ENCODE results near the gene STAG1.
"Not testable (repeated sequence)": the region's sequence is repeated elsewhere in the genome, so short reads cannot be mapped to it uniquely, and the experiment has no call there.

STAG1 gene

DNA sequence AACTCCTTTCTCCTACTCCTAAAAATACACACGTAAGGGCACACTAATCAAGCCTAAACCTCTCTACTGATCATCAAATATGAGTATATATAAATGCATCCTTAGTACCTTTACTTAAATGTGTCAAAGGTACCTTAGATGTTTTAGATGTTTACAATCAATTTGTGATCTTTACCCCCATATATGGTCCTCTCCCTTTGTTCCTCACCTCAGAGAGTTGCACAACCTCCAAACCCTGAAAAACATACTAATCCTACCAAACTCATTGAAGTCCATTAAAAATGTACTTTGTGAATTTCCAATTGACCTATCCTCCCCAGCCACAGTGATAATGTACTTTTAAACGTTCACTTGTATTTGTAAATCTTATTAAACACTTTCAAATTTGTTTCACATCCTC is 249.1 kb downstream of the STAG1 start:
- no peak for DNase-seq (ENCODE audit: low read depth)

DNA sequence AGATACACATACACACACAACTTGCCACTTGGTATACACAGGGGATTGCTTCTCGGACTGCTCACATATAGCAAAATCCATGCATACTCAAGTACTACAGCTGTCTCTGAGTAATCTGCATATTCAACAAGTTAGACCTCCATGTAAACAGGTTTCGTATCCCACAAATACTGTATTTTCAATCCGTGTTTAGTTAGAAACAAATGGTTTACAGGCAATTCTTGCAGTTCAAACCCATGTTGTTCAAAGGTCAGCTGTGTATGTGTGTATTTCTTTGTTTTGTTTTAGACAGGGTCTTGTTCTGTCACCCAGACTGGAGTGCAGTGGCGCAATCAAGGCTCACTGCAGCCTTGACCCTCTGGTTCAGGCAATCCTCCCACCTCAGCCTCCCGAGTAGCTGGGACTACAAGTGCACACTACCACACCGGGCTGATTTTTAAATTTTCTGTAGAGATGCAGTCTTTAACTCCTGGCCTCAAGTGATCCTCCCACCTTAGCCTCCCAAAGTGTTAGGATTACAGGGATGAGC is 253.2 kb downstream of the STAG1 start:
- DNase-seq (ENCODE audit: low read depth), result no peak

DNA sequence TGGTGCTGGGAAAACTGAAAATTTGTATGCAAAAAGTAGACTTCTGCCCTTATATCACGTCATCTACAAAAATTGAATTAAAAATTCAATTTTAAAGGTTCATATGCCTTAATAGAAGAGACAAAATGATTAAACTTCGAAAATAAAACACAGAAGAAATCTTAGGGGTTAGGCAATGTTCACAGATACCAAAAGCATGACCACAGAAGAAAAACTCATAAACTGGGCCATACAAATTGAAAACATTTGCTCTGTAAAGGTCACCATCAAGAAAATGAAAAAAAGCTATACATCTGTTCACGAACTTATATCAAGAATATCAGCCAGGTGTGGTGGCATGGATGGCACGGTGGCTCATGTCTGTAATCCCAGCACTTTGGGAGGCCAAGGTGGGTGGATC is 257.0 kb downstream of the STAG1 start:
- no peak for DNase-seq (ENCODE audit: low read depth)

DNA sequence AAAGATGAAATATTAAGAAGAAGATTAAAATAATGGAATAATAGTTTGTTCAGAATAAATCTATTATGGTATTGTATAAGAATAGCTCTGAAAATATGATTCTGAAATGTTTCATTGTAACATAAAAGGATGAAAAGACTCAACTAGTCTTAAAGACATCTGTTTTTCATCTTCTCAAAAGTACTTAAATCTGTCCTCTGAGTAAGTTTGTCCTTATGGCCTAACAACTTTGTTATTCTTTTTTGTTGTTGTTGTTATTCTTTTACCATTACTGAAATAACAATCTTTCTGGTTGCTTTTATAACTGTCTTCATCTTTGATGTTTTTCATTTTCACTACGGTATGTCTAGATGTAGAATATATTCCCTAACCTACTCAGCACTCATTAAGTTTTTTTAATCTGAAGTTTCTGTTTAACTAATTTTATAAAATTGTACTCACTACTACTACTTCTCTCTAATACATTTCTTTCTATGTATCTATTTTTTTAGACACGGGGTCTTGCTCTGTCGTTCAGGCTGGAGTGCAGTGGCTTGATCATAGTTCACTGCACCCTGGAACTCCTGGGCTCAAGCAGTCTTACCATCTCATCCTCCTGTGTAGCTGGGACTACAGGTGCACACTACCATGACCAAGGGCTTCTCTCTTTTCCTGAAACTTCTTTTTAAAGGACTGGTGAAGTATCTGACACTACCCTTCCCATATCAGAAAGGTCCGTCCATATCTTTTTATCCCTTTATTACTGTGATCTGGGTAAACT is 261.4 kb downstream of the STAG1 start:
- DNase-seq (ENCODE audit: low read depth), result no peak

DNA sequence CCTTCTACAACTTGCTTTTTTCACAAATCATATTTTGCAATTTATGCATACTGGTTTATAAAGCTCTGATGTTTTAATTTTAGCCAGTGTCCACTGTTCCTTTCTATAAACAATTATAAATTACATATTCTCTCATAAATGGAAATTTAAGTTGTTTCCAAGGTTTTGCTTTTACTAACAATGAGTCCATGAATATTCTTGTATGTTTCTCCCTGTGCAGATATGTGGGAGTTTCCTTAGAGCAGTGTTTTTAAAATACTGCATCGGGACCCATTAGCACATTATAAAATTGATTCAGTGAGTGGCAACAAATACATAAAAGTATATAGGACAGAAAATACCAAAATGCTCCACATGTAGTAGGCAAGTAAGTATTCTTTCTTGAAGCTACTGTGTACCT is 266.4 kb downstream of the STAG1 start:
- no peak for DNase-seq (ENCODE audit: low read depth)

DNA sequence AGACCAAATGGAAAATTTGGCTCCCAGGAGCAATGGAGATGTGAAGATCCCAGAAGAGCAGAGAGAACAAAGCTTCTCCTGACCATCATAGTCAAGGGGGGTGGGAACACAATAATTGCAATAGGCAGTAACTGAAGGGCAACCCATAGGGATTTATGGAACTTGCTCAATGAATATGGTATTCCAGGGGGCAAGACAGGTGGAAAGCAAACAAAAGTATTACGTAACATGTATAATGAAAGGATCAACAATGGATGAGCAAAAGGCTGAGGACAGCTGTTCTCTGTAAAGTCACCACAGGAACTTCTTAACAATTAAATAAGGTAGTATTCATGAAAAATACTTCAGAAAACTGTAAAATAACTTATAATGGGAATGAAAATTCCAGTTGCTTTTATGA is 275.9 kb downstream of the STAG1 start:
- DNase-seq (ENCODE audit: low read depth), result no peak

DNA sequence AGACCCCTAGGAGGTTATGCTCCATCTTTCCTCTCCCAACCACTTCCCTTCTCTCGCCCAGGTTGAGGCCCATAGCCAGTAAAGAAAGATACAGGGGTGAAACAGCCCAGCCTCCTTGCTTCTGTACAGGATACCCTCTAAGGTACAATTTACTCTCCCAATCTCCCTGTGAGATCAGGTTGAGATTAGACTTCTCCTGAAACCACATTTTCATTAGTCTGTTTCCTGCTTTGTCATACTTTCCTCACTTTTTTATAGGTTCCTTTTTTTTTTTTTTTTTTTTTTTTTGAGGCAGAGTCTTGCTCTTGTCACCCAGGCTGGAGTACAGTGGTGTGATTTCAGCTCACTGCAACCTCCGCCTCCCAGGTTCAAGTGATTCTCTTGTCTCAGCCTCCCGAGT is 277.3 kb downstream of the STAG1 start:
- DNase-seq (ENCODE audit: low read depth), result not testable (repeated sequence)

DNA sequence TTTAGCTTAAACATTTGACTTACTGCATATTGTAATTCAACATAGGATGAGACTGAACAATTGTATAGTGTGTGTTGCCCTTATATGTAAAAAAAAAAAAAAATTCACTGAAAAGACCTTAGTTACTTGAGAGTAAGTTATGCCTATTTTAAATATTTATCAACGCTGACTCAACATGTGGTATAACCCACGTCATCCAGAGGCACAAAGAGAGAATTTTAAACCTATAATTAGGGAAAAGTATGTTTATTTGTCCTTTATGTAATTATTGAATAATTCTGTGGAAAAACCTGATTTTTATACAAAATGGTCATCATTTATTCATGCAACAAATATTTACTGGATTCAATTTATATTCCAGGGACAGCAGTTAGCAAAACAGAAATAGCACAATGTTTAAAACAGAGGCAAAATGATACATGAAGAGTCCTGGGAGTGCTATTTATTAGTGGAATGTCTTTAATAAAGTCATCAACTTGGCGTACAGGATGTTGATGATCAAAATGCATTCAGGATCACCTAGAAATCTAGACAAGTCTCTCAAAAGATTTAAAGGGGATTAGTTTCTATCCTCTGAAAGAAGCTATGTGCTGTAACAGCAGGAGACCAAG is 278.4 kb downstream of the STAG1 start:
- DNase-seq (ENCODE audit: low read depth), result no peak

DNA sequence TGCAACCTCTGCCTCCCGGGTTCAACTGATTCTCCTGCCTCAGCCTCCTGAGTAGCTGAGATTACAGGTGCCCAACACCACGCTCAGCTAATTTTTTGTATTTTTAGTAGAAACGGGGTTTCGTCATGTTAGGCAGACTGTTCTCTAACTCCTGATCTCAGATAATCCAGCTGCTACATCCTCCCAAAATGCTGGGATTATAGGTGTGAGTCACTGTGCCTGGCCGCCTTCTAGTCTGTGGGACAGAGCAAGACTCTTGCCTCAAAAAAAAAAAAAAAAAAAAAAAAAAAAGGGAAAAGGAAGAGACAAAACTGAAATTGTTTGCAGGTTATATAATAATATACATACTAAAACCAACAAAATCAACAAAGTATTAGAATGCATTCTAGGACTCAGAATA is 286.9 kb downstream of the STAG1 start:
- DNase-seq (ENCODE audit: low read depth), result no peak

DNA sequence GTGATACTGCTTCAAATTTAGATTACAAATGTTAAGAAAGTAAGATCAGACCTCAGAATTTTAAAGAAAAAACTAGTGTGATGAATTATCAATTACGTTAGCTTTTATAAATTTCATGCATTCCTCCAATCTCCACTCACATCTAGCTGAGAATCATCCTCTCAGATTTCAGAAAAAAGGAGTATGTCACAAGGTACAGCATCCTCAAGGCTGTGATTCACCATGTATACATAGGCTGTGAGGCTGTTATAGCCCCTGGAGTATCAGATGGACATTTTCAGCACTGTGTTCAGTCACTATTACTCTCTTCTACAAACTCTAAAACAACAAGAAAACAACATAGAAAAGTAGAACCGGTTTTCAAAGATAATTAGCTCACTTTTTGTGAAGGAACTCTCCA is 287.7 kb downstream of the STAG1 start:
- no peak for DNase-seq (ENCODE audit: low read depth)

DNA sequence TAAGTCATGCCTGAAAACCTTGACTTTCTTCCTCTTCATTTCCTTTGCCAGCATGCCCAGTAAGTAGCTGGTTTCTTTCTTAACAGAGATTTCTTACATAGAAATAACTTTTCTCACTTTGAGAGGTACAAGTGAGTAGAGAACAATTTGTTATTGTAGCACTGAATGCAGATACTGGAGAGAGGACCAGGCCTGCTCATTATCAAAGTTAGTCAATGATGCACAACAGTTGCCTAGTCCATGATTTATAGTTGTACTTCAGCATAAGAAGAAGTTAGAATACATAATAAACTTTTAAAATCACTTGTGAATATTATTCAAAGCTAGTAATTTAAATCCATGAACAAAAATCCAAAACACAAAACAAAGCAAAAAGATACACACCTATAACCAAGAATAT is 289.0 kb downstream of the STAG1 start:
- no peak for DNase-seq (ENCODE audit: low read depth)

DNA sequence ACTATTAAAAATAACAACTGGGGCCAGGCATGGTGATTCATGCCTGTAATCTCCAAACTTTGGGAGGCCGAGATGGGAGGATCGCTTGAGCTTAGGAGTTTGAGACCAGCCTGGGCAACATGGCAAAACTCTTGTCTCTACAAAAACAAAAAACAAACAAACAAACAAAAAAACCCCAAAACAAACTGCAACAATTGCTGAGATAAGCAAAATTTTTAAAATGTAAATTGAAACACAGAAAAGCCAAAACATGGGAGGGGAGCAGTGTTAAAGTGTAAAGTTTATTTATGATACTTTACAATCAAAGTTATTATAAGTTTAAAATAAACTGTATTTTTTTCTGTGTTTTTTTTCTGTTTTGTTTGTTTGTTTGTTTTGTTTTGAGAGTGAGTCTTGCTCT is 294.4 kb downstream of the STAG1 start:
- DNase-seq (ENCODE audit: low read depth), result no peak

DNA sequence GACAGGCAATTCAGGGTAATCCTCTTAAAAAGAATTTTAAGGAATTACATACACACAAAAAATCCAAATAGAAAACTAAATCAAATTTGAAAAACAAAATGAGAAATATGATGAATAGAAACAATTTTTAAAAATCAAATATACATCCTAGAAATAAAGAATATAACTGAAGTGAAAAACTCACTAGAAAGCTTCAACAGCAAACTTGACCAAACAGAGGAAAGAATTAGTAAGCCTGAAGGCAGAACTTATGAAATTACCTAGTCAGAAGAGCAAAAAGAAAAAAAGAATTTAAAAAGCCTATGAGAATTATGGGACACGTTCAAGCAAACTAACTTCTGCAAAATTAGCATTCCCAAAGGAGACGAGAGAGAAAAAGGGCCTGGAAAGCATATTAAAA is 296.0 kb downstream of the STAG1 start:
- DNase-seq (ENCODE audit: low read depth), result no peak

DNA sequence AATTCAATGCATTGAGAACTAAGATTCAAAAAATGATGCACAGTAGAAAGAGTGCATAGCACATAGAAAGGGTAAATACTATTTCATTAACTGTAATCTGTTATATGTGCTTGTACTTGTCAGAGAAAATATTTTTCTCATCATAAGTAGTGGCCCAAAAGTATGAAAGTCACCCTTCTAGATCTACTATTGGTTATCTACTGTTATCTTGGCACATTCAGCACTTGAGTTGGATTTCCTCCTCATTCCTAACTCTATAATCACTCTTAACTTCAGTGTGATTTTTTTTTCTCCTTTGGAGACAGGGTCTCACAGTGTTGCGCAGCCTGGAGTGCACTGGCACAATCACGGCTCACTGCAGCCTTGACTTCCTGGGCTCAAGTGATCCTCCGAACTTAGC is 307.6 kb downstream of the STAG1 start:
- no peak for DNase-seq (ENCODE audit: low read depth)

DNA sequence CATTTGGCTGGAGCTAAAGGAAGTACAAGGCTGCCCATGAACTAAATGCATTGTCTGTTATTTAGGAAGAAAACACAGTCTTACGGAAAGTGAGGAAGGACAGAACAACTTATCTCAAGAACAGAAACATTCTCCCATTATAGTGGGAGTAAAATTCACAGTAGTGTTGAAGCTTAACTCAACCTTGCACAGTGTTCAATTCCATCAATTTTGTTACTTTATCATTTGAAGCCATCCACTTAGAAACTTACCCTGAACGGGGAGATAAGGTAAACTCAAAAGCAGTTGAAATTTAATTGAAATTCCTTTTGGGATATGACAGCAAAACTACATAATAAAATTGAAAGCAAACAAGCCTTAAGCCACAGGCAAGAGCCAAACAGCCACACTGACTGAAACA is 315.1 kb downstream of the STAG1 start:
- DNase-seq (ENCODE audit: low read depth), result no peak

DNA sequence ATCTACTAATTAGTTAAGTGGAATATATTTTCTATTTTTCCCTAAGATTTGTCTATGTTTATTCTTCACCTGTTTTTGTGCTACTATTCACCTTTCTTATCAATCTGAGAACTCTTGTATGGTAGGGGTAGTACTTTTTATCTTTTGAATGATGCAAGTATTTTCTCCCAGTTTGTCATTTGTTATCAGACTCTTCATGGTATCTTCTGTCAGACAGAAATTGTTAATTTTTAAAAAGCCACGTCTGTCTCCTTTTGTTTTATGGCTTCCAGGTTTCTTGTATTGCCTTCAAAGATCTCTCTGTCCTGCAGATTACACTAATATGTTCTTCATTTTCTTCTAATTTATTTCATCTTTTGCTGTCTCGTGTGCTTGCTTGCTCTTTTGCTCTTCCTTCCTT is 317.7 kb downstream of the STAG1 start:
- no peak for DNase-seq (ENCODE audit: low read depth)

DNA sequence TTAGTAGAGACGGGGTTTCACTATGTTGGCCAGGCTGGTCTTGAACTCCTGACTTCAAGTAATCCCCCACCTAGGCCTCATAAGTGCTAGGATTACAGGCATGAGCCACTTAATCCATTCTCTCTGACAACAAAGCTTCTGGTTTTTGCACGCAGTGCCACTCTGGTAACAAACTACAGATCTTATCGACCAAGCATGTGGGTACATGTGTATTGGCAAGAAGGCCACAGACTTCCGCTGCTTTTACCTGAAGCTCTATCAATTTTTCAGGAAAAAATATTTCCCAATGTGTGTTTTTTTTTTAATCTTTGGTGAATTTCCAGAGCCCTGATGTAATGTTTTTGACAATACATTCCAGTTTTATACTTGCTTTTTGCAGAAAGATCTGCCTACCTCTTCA is 319.5 kb downstream of the STAG1 start:
- no peak for DNase-seq (ENCODE audit: low read depth)

DNA sequence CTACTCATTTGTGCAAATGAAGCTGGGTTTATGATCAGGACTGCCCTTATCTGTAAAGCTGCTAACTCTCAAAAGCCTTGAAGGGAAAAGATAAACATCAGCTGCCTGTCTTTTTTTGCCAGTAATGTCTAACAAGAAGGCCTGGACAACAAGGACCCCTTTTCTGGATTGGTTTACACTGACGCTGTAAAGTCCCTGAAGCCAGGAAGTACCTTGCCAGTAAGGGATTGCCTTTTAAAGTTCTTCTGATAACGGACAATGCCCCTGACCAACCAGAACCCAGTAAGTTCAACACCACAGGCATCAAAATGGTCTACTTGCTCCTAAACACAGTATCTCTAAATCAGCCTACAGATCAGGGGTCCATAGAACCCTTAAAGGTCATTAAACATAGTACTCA is 324.0 kb downstream of the STAG1 start:
- no peak for DNase-seq (ENCODE audit: low read depth)

DNA sequence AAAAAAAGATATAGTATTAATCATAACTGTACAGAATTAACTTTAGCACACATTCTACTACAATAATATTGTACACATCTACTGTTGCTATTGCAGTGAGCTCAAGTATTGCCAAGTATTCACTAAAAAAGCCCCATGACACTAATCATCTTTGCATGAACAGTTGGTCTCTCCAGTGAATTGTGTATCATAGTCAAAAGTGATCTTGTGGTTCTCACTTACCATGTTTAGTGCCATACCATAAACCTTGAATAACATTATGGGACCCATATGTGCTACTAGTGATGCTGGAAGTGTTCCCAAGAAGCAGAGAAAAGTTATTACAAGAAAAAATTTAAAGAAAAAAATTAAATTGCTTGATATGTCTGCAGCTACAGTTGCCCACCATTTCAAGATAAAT is 324.9 kb downstream of the STAG1 start:
- DNase-seq (ENCODE audit: low read depth), result no peak

DNA sequence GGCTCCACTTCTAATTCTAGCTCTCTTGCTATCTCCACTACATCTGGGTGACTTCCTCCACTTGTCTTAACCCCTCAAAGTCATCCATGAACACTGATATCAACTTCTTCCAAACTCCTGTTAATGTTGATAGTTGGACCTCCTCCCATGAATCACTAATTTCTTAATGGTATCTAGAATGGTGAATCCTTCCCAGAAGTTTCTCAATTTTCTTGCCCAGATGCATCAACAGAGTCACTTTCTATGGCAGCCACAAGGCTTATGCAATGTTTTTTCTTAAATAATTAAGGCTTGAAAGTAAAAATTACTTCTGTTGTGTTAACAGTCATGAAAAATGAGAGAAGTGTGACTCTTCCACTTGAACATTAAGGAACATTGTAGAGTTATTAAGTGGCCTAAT is 337.7 kb downstream of the STAG1 start:
- no peak for DNase-seq (ENCODE audit: low read depth)

DNA sequence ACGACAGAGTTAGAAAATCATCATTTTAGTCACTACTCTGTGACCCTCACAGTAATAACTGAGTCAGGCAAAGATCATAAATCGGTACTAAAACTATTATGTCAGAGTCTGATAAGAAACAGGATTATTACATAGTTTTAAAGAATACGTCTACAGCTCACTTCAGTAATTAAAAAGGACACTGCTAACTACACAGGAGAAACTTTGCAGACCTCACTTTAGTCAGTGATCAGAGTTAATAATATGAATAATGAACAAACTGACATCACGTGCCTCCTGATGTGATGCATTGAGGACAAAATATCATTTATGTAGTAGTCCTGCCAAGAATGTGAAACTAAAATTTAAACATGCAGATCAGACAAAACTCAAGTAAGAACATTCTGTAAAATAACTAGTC is 339.9 kb downstream of the STAG1 start:
- no peak for DNase-seq (ENCODE audit: low read depth)

DNA sequence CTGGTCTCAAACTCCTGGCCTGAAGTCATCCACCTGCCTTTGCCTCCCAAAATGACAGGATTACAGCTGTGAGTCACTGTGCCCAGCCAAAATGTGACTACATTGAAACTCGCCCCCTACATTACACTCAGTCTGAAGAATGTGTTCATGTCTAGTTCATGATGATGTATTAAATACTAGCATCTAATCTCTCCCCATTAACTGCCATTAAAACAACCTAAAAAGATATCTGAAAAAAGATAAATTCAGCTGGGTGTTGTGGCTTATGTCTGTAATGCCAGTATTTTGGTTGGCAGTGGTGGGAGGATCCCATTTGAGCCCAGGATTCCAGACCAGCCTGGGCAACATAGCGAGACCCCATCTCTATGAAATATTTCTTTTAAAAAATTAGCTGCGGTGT is 342.6 kb downstream of the STAG1 start:
- no peak for DNase-seq (ENCODE audit: low read depth)

DNA sequence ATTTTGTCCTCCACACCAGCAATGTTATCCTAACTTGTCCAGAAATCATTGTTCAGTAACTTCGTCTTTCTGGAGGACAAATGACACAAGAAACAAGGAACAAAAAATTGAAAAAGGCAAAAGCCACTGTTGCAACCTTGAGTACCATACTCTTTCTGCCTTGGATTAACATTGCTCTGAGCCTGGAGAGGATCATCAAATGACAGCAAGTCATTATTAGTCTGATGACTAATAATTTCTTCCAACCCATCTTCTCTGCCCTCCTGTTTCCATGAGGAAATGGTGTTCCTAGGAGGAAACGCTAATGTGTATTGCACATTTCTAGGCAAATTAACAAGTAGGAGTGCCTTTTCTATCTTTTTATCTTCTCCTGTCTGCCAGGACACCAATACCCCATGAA is 348.1 kb downstream of the STAG1 start:
- no peak for DNase-seq (ENCODE audit: low read depth)

DNA sequence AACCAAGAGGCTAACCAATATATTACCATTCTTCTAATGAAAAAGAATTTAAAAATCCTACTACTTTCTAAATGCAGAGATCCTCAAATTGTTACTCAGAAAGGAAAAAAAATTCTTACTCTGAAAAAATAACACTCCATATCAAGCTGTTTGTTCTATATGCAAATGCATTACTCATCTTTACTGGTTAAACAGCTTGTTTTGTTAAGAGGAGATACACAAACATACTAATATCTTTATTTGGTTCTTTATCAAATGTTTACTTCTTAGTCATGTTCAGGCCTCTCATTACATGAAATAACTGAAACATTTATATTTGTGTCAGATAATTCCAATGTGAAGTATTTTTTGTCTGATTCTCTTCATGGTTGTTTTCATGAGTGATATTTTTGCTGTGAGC is 355.3 kb downstream of the STAG1 start:
- DNase-seq (ENCODE audit: low read depth), result no peak

Measured in stimulated activated CD8-positive, alpha-beta memory T cell treated with anti-CD3 and anti-CD28 coated beads, Interleukin-15, amount 100 ng/mL, for 24 hours (primary cell).